OCI-LY3 (cell line): ENCODE data around the gene RERE.
A peak's percentile ranks its signal among the peaks of the same experiment; 100 is the strongest.

Experiments
- H2AFZ ChIP-seq: fragments of 200-600, 300-600 bp; shearing (Covaris generic); 2 replicates; pipeline ENCODE4 v1.6.0; 2014; ENCODE audit warnings: antibody characterized with exemption, low read depth, low read length
- H3K27ac ChIP-seq: fragments of 200-600, 300-600 bp; sonication (generic); 2 replicates; pipeline ENCODE4 v1.5.1; 2014; ENCODE audit warnings: mild to moderate bottlenecking, low read length, moderate library complexity, mixed read lengths
- H3K27me3 ChIP-seq: fragments of 200-600, 300-600 bp; sonication (generic); 2 replicates; pipeline ENCODE4 v1.6.1; 2014; ENCODE audit warnings: low read depth, low read length, mixed read lengths
- H3K36me3 ChIP-seq: fragments of 200-600, 300-600 bp; sonication (generic); replicated peaks from 2 replicates; pipeline ENCODE3; 2014; ENCODE audit warnings: low read depth, low read length, mixed read lengths
- H3K4me1 ChIP-seq: fragments of 300-600, 200-600 bp; sonication (generic); 2 replicates; pipeline ENCODE4 v1.6.1; 2014; ENCODE audit warnings: low read length, mixed read lengths
- H3K4me2 ChIP-seq: fragments of 200-600, 300-600 bp; sonication (generic); 2 replicates; pipeline ENCODE4 v1.6.1; 2014; ENCODE audit warnings: low read length, mixed read lengths
- H3K4me3 ChIP-seq: fragments of 300-600, 200-600 bp; sonication (generic); 2 replicates; pipeline ENCODE4 v1.5.1; 2014; ENCODE audit warnings: antibody characterized with exemption, mild to moderate bottlenecking, low read length, moderate library complexity
- H3K79me2 ChIP-seq: fragments of 300-600, 200-600 bp; shearing (Covaris generic); 2 replicates; pipeline ENCODE4 v1.6.1; 2014; ENCODE audit warnings: mild to moderate bottlenecking, low read length, mixed read lengths
- H3K9ac ChIP-seq: fragments of 300-600, 200-600 bp; shearing (Covaris generic); 2 replicates; pipeline ENCODE4 v1.6.0; 2014; ENCODE audit warnings: mild to moderate bottlenecking, low read length, moderate library complexity
- H3K9me3 ChIP-seq: fragments of 200-600, 300-600 bp; shearing (Covaris generic); 2 replicates; pipeline ENCODE4 v1.6.1; 2014; ENCODE audit warnings: low read length, mixed read lengths; ENCODE audit not compliant: insufficient read depth
- H4K20me1 ChIP-seq: fragments of 200-600, 300-600 bp; sonication (generic); 2 replicates; pipeline ENCODE4 v1.6.1; 2016; ENCODE audit warnings: low read length, mixed read lengths; ENCODE audit not compliant: insufficient read depth
- CTCF ChIP-seq: fragments of 200-600, 300-600 bp; sonication (generic); IDR thresholded peaks from 2 replicates; pipeline ENCODE4 v1.5.1; 2014; ENCODE audit warnings: antibody characterized with exemption, low read length, low read depth
- EZH2phosphoT487 ChIP-seq: fragments of 200-600 bp; shearing (Covaris generic); IDR thresholded peaks from 2 replicates; pipeline ENCODE4 v1.6.1; 2018; ENCODE audit warnings: antibody characterized with exemption, mixed run types, low read depth

The RERE gene

GRCh38 chr1:8529901-8530300 lies 287.5 kb downstream of the RERE start:
- Histone ChIP-seq H3K27me3 (no peaks in the 10 kb centered on the region), H3K4me3 (no peak overlapping the region), H4K20me1 (no peaks in the 10 kb centered on the region; the same call in 1 of the 2 replicates), H2AFZ (no peak overlapping the region), H3K9me3 (no peaks in the 10 kb centered on the region), H3K4me2 (no peak overlapping the region), H3K9ac (no peak overlapping the region), H3K36me3 (no peaks in the 10 kb centered on the region), H3K79me2 (no peaks in the 10 kb centered on the region), H3K4me1 (peaks cover 30% of the 10 kb centered on the region), H3K27ac (no peak overlapping the region)
- no peak for TF ChIP-seq EZH2phosphoT487
- TF ChIP-seq CTCF = no peak

- TF ChIP-seq CTCF = no peak
- no peak for TF ChIP-seq EZH2phosphoT487
- H3K79me2 ChIP-seq = 0 out of 2 replicates have a peak, but pooled peaks cover 3% of the 10 kb centered on the region
- H3K4me2 ChIP-seq = no peak overlapping the region
- no peak overlapping the region for H3K4me3 ChIP-seq
- no peaks in the 10 kb centered on the region for H3K27me3 ChIP-seq
- peaks cover 24% of the 10 kb centered on the region for H3K4me1 ChIP-seq
- no peaks in the 10 kb centered on the region for H3K9me3 ChIP-seq
- H4K20me1 ChIP-seq = no peaks in the 10 kb centered on the region
- no peak overlapping the region for H3K9ac ChIP-seq
- H3K27ac ChIP-seq = no peak overlapping the region
- no peaks in the 10 kb centered on the region for H3K36me3 ChIP-seq
- H2AFZ ChIP-seq = no peak overlapping the region
These were observed 289.5 kb downstream of the RERE start for GRCh38 chr1:8527941-8528340.

- Histone ChIP-seq H2AFZ (no peak overlapping the region; the same call in 1 of the 2 replicates), H4K20me1 (no peaks in the 10 kb centered on the region)
These were observed 291.7 kb downstream of the RERE start for GRCh38 chr1:8525558-8526275.

More at GRCh38 chr1:8525558-8526275, 291.7 kb downstream of the RERE start:
- no peak for TF ChIP-seq CTCF
- TF ChIP-seq EZH2phosphoT487 = no peak
- Histone ChIP-seq H3K4me2 (peak overlapping the region; percentile 88), H3K4me1 (peaks cover 21% of the 10 kb centered on the region), H3K27ac (peak overlapping the region; percentile 12), H3K36me3 (no peaks in the 10 kb centered on the region), H3K79me2 (0 out of 2 replicates have a peak, but pooled peaks cover 3% of the 10 kb centered on the region), H3K4me3 (peak overlapping the region; percentile 79), H3K9ac (peak overlapping the region; percentile 52), H3K27me3 (no peaks in the 10 kb centered on the region), H3K9me3 (no peaks in the 10 kb centered on the region)
